Erythroblast (primary cell): ENCODE measurements around the gene SHB.

ENCODE experiments used
- GATA1 ChIP-seq: IDR thresholded peaks from 2 replicates; pipeline ENCODE4 v1.6.1; 2011; ENCODE audit warnings: low read depth, mild to moderate bottlenecking, control low read depth, low read length, moderate library complexity
- POLR2A ChIP-seq: IDR thresholded peaks from 2 replicates; pipeline ENCODE4 v1.6.1; 2011; ENCODE audit warnings: mild to moderate bottlenecking, low read length

GRCh38 chr9:37944266-37944650 lies 124.8 kb downstream of the SHB start:
- TF ChIP-seq POLR2A: no peak
- no peak for TF ChIP-seq GATA1
